ENCODE results near the gene MAP3K13.

MAP3K13 gene

GRCh38 chr3:185503521-185503920 is 140.6 kb downstream of the MAP3K13 start:
- no peaks in the 10 kb centered on the region for H3K4me1 ChIP-seq
- H3K9ac ChIP-seq, result no peak overlapping the region
- H3K27me3 ChIP-seq (ENCODE audit: control insufficient read depth, insufficient read depth, low read length), result no peaks in the 10 kb centered on the region
- H3K4me3 ChIP-seq (ENCODE audit: low read depth, low read length), result no peak overlapping the region
- no peak overlapping the region for H3K4me2 ChIP-seq (ENCODE audit: low read length)
- H3K27ac ChIP-seq, result no peak overlapping the region
- no peaks in the 10 kb centered on the region for H3K9me3 ChIP-seq (ENCODE audit: control insufficient read depth, low read length)
- no peaks in the 10 kb centered on the region for H3K79me2 ChIP-seq
- no peaks in the 10 kb centered on the region for H3K36me3 ChIP-seq (ENCODE audit: control insufficient read depth, insufficient read depth, low read length)
- no peak overlapping the region for H2AFZ ChIP-seq
- TF ChIP-seq CTCF (IDR thresholded peaks at IDR 0.05), result no peak

GRCh38 chr3:185504636-185505035 is 141.7 kb downstream of the MAP3K13 start:
- Histone ChIP-seq H3K27ac (no peak overlapping the region), H3K4me2 (ENCODE audit: low read length) (no peak overlapping the region), H3K9ac (no peak overlapping the region), H3K36me3 (ENCODE audit: control insufficient read depth, insufficient read depth, low read length) (no peaks in the 10 kb centered on the region), H3K9me3 (ENCODE audit: control insufficient read depth, low read length) (no peaks in the 10 kb centered on the region), H3K4me3 (ENCODE audit: low read depth, low read length) (no peak overlapping the region), H3K4me1 (no peaks in the 10 kb centered on the region), H2AFZ (no peak overlapping the region), H3K79me2 (no peaks in the 10 kb centered on the region), H3K27me3 (ENCODE audit: control insufficient read depth, insufficient read depth, low read length) (no peaks in the 10 kb centered on the region)
- no peak for TF ChIP-seq CTCF (IDR thresholded peaks at IDR 0.05)

- Histone ChIP-seq H2AFZ (no peak overlapping the region), H3K79me2 (no peaks in the 10 kb centered on the region), H3K9ac (no peak overlapping the region), H3K27ac (no peak overlapping the region), H3K36me3 (ENCODE audit: control insufficient read depth, insufficient read depth, low read length) (no peaks in the 10 kb centered on the region), H3K4me3 (ENCODE audit: low read depth, low read length) (no peak overlapping the region), H3K27me3 (ENCODE audit: control insufficient read depth, insufficient read depth, low read length) (no peaks in the 10 kb centered on the region), H3K9me3 (ENCODE audit: control insufficient read depth, low read length) (no peaks in the 10 kb centered on the region), H3K4me1 (no peaks in the 10 kb centered on the region), H3K4me2 (ENCODE audit: low read length) (no peak overlapping the region)
- TF ChIP-seq CTCF (IDR thresholded peaks at IDR 0.05), result no peak
These were observed 144.9 kb downstream of the MAP3K13 start for GRCh38 chr3:185507883-185508282.

GRCh38 chr3:185508335-185508991 is 145.5 kb downstream of the MAP3K13 start:
- Histone ChIP-seq H3K79me2 (no peaks in the 10 kb centered on the region), H3K27me3 (ENCODE audit: control insufficient read depth, insufficient read depth, low read length) (no peaks in the 10 kb centered on the region), H3K4me1 (no peaks in the 10 kb centered on the region), H2AFZ (no peak overlapping the region), H3K9ac (no peak overlapping the region), H3K9me3 (ENCODE audit: control insufficient read depth, low read length) (no peaks in the 10 kb centered on the region), H3K4me3 (ENCODE audit: low read depth, low read length) (no peak overlapping the region), H3K36me3 (ENCODE audit: control insufficient read depth, insufficient read depth, low read length) (no peaks in the 10 kb centered on the region), H3K4me2 (ENCODE audit: low read length) (no peak overlapping the region), H3K27ac (no peak overlapping the region)
- no peak for TF ChIP-seq CTCF (IDR thresholded peaks at IDR 0.05)

GRCh38 chr3:185511711-185512110 is 148.8 kb downstream of the MAP3K13 start:
- no peaks in the 10 kb centered on the region for H3K79me2 ChIP-seq
- H3K4me1 ChIP-seq, result no peaks in the 10 kb centered on the region
- H3K4me2 ChIP-seq (ENCODE audit: low read length), result no peak overlapping the region

More at GRCh38 chr3:185511711-185512110, 148.8 kb downstream of the MAP3K13 start:
- Histone ChIP-seq H3K27me3 (ENCODE audit: control insufficient read depth, insufficient read depth, low read length) (no peaks in the 10 kb centered on the region), H2AFZ (no peak overlapping the region), H3K27ac (no peak overlapping the region), H3K4me3 (ENCODE audit: low read depth, low read length) (no peak overlapping the region), H3K9ac (no peak overlapping the region), H3K9me3 (ENCODE audit: control insufficient read depth, low read length) (no peaks in the 10 kb centered on the region), H3K36me3 (ENCODE audit: control insufficient read depth, insufficient read depth, low read length) (no peaks in the 10 kb centered on the region)
- TF ChIP-seq CTCF (IDR thresholded peaks at IDR 0.05), result no peak

All from parathyroid adenoma (tissue), 2 donors.